Gastroesophageal sphincter (tissue), 4 donors: Measurements from ENCODE around the gene DAG1. TPM values are rescaled to one million over a fixed set of nuclear protein-coding genes. Genes with fewer than 3 reads are reported as not detected.

ENCODE experiments used
- ATAC-seq: fragments of 150-250 bp; one replicate; pipeline ENCODE4 v1.9.1; 2016; ENCODE audit warnings: mild to moderate bottlenecking, moderate library complexity
- H3K27ac ChIP-seq, 4 donors: fragments of 200-600 bp; sonication (generic) in 3 of 4; 1 replicate in 3 of 4; 2 replicates in 1 of 4; pipeline ENCODE4 v1.5.1; 2016 to 2019
- H3K27me3 ChIP-seq: fragments of 200-600 bp; sonication (generic); one replicate; pipeline ENCODE4 v1.5.1; 2019
- H3K36me3 ChIP-seq, 2 donors: fragments of 200-600 bp; sonication (generic); one replicate each; pipeline ENCODE4 v1.5.1; 2019; ENCODE audit warnings: control low read depth in 1 of 2
- H3K4me1 ChIP-seq, 3 donors: fragments of 200-600 bp; sonication (generic); 1 replicate in 2 of 3; 2 replicates in 1 of 3; pipeline ENCODE4 v1.5.1; 2016 to 2019; ENCODE audit warnings: control low read depth in 2 of 3
- H3K4me3 ChIP-seq, 2 donors: fragments of 200-600 bp; sonication (generic); one replicate each; pipeline ENCODE4 v1.5.1; 2019; ENCODE audit warnings: mild to moderate bottlenecking in 1 of 2, moderate library complexity in 1 of 2
- H3K9me3 ChIP-seq, 3 donors: fragments of 200-600 bp; sonication (generic); one replicate each; pipeline ENCODE4 v1.5.1; 2017 to 2019; ENCODE audit warnings: control low read depth in 2 of 3
- CTCF ChIP-seq, 4 experiments: fragments of 200-600 bp in 2 of 4; fragments of 450-650 bp in 2 of 4; sonication (generic) in 1 of 4; IDR thresholded peaks; one replicate each; pipeline ENCODE4 v1.5.1; 2017 to 2019; ENCODE audit warnings: antibody characterized with exemption in 4 of 4, mild to moderate bottlenecking in 2 of 4, moderate library complexity in 2 of 4
- EP300 ChIP-seq: sonication (generic); formaldehyde crosslinking; IDR thresholded peaks from one replicate; pipeline ENCODE4 v1.6.1; 2017; ENCODE audit warnings: antibody characterized with exemption, mild to moderate bottlenecking
- POLR2A ChIP-seq, 2 donors: fragments of 450-650 bp; IDR thresholded peaks; one replicate each; pipeline ENCODE4 v1.6.1; 2017; ENCODE audit warnings: antibody characterized with exemption in 2 of 2, mild to moderate bottlenecking in 2 of 2, moderate library complexity in 1 of 2
- POLR2AphosphoS5 ChIP-seq: sonication (generic); formaldehyde crosslinking; IDR thresholded peaks from one replicate; pipeline ENCODE4 v1.6.1; 2017; ENCODE audit warnings: antibody characterized with exemption
- WGBS, 2 donors: methylation state at CpG; one replicate each; pipeline ENCODE4 v1.1.5; 2018; ENCODE audit warnings: low coverage in 1 of 2; 5-methylcytosine and 5-hydroxymethylcytosine counted together
- small RNA-seq, 4 donors: library from RNA; depleted of rRNA; stranded (forward); fragments of <200 nt; gene quantifications; one replicate each; pipeline ENCODE3, GENCODE V24; 2016
- total RNA-seq, 4 donors: library from RNA; depleted of rRNA; stranded (reverse); fragments of >200 nt; gene quantifications; one replicate each; pipeline ENCODE4 v1.1.0, GENCODE V29; 2016

The DAG1 gene
- total RNA-seq, 4 donors from 2014 or later: 74.2 to 195 (median 123) TPM

- Histone ChIP-seq H3K4me3 (no peak overlapping the region), H3K9me3 (no peaks in the 10 kb centered on the region), H3K36me3 (no peaks in the 10 kb centered on the region), H3K27me3 (no peaks in the 10 kb centered on the region), H3K27ac (no peak overlapping the region), H3K4me1 (no peaks in the 10 kb centered on the region)
- ATAC-seq: no peak
- WGBS, 2 donors: 64 to 80% methylated on average over 1 to 2 of the region's 2 CpGs
- no peak for TF ChIP-seq EP300
- TF ChIP-seq POLR2AphosphoS5: no peak
- no peak for TF ChIP-seq CTCF (IDR thresholded peaks at IDR 0.05)
- no peak for TF ChIP-seq POLR2A (IDR thresholded peaks at IDR 0.05)
Measured at GRCh38 chr3:49566312-49566711, 96.2 kb downstream of the DAG1 start.

GRCh38 chr3:49567406-49567805, 97.3 kb downstream of the DAG1 start:
- Histone ChIP-seq H3K27me3 (no peaks in the 10 kb centered on the region), H3K9me3 (no peaks in the 10 kb centered on the region), H3K4me3 (no peak overlapping the region), H3K27ac (no peak overlapping the region), H3K4me1 (no peaks in the 10 kb centered on the region), H3K36me3 (no peaks in the 10 kb centered on the region)
- WGBS, 2 donors: 30 to 40% methylated on average over 2 of the region's 2 CpGs
- ATAC-seq: no peak
- TF ChIP-seq POLR2A (IDR thresholded peaks at IDR 0.05) (no peak), EP300 (no peak), POLR2AphosphoS5 (no peak), CTCF (IDR thresholded peaks at IDR 0.05) (no peak)

GRCh38 chr3:49568965-49569364, 98.9 kb downstream of the DAG1 start:
- H3K27me3 ChIP-seq: no peaks in the 10 kb centered on the region
- H3K36me3 ChIP-seq: no peaks in the 10 kb centered on the region
- no peaks in the 10 kb centered on the region for H3K9me3 ChIP-seq
- TF ChIP-seq EP300 (no peak), CTCF (IDR thresholded peaks at IDR 0.05) (no peak), POLR2A (IDR thresholded peaks at IDR 0.05) (no peak), POLR2AphosphoS5 (no peak)
- H3K4me1 ChIP-seq: no peaks in the 10 kb centered on the region
- ATAC-seq: no peak
- H3K27ac ChIP-seq: no peak overlapping the region
- no peak overlapping the region for H3K4me3 ChIP-seq

- Histone ChIP-seq H3K9me3 (no peaks in the 10 kb centered on the region), H3K27me3 (no peaks in the 10 kb centered on the region), H3K27ac (no peak overlapping the region), H3K36me3 (no peaks in the 10 kb centered on the region), H3K4me1 (no peaks in the 10 kb centered on the region), H3K4me3 (no peak overlapping the region)
- TF ChIP-seq CTCF (IDR thresholded peaks at IDR 0.05) (no peak), EP300 (no peak), POLR2AphosphoS5 (no peak), POLR2A (IDR thresholded peaks at IDR 0.05) (no peak)
- whole genome bisulfite sequencing, 2 donors: 46 to 58% methylated on average over 2 of the region's 6 CpGs
- ATAC-seq: no peak
Measured at GRCh38 chr3:49570028-49570654, 100.1 kb downstream of the DAG1 start.

- H3K27ac ChIP-seq: no peak overlapping the region
- ATAC-seq: no peak
- peaks cover 0 to 10% (median 0%) of the 10 kb centered on the region in 3 donors for H3K9me3 ChIP-seq
Measured at GRCh38 chr3:49582177-49582576, 112.1 kb downstream of the DAG1 start.

More at GRCh38 chr3:49582177-49582576, 112.1 kb downstream of the DAG1 start:
- TF ChIP-seq POLR2AphosphoS5 (no peak), EP300 (no peak), POLR2A (IDR thresholded peaks at IDR 0.05) (no peak), CTCF (IDR thresholded peaks at IDR 0.05) (no peak)
- Histone ChIP-seq H3K27me3 (no peaks in the 10 kb centered on the region), H3K4me3 (no peak overlapping the region), H3K36me3 (no peaks in the 10 kb centered on the region), H3K4me1 (no peaks in the 10 kb centered on the region)

Small RNAs within 50 kb of the gene (small RNA-seq; reads per million reads assigned to genes)
- 0 reads per million in 4 donors for gene RNA5SP130

Other genes with a start within 250 kb of the DAG1 start
- 10 to 100 TPM in 1 of 4 donors, 1 to 10 TPM in 3; 3.5 to 14.9 (median 4.2) TPM for gene C3orf62, start 193.0 kb upstream of the DAG1 start, total RNA-seq
- gene USP4, start 130.2 kb upstream of the DAG1 start, total RNA-seq: 10 to 100 TPM; 15.8 to 36.9 (median 29.8) TPM
- 100 to 1,000 TPM; 129 to 285 (median 209) TPM for gene GPX1, start 111.9 kb upstream of the DAG1 start, total RNA-seq
- gene RHOA, start 58.3 kb upstream of the DAG1 start, total RNA-seq: 100 to 1,000 TPM; 401 to 524 (median 476) TPM
- gene TCTA, start 57.8 kb upstream of the DAG1 start, total RNA-seq: 10 to 100 TPM; 18.6 to 32.1 (median 25.6) TPM
- gene AMT, start 47.8 kb upstream of the DAG1 start, total RNA-seq: 10 to 100 TPM in 1 of 4 donors, 1 to 10 TPM in 2, under 1 TPM in 1; 0.32 to 11.4 (median 7.6) TPM
- gene NICN1, start 40.9 kb upstream of the DAG1 start, total RNA-seq: 10 to 100 TPM in 1 of 4 donors, 1 to 10 TPM in 3; 3.6 to 11.1 (median 7.5) TPM
- under 1 TPM; 0.37 to 0.81 (median 0.73) TPM for gene BSN, start 84.2 kb downstream of the DAG1 start, total RNA-seq
- 10 to 100 TPM; 61.4 to 80.2 (median 71.5) TPM for gene APEH, start 204.1 kb downstream of the DAG1 start, total RNA-seq
- 1 to 10 TPM in 3 of 4 donors, under 1 TPM in 1; 0.89 to 7.3 (median 4.4) TPM for gene MST1, start 219.2 kb downstream of the DAG1 start, total RNA-seq
- gene RNF123, start 219.3 kb downstream of the DAG1 start, total RNA-seq: 10 to 100 TPM; 18.5 to 31.2 (median 21.8) TPM
- gene AMIGO3, start 249.4 kb downstream of the DAG1 start, total RNA-seq: under 1 TPM in 2 of 4 donors, not detected in 2; 0.27 to 0.31 TPM